ENCODE results near the gene TEPSIN.

DNA sequence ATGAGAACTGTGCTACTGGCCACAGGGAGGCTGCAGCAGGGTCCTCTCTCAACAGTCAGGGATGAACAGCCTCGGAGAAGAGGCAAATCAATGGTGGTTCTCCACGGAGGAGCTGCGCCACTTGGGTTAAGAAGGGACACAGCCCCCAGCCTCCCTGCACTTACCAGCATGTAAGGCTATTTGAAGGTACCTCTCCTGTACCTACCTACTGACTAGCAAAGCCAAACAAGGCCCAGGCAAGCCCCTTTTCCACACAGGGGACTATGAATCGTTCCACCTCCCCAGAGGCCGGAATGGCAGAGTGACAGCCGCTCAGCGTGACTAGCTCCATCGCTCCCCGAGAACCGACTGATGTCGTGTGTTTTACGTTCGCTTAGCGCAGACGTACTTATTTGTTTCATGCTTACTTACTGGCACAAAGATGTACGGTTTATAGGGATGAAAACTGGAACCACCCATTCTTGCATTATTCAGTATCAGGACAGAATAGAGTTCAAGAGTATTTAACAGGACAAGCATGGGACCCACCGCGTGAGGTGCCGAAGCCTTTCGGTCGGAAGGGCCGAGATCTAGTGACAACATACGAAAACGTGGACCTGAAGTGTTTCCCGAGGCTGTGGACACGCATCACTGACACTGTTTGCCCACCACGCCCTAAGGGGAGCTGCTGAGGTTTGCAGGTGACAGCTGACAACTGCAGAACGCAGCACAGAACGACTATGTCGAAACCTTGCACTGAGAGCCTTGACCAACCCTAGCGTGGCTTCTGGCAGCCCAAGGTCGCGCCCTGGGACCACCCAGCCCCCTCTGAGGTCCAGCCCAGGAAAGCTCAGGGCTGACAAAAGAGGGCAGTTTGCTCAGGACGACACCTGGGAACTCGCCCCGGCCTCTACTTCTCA, 1.0 kb downstream of the TEPSIN start:
- TF ChIP-seq, protein P1, sequence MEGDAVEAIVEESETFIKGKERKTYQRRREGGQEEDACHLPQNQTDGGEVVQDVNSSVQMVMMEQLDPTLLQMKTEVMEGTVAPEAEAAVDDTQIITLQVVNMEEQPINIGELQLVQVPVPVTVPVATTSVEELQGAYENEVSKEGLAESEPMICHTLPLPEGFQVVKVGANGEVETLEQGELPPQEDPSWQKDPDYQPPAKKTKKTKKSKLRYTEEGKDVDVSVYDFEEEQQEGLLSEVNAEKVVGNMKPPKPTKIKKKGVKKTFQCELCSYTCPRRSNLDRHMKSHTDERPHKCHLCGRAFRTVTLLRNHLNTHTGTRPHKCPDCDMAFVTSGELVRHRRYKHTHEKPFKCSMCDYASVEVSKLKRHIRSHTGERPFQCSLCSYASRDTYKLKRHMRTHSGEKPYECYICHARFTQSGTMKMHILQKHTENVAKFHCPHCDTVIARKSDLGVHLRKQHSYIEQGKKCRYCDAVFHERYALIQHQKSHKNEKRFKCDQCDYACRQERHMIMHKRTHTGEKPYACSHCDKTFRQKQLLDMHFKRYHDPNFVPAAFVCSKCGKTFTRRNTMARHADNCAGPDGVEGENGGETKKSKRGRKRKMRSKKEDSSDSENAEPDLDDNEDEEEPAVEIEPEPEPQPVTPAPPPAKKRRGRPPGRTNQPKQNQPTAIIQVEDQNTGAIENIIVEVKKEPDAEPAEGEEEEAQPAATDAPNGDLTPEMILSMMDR (IDR thresholded peaks at IDR 0.05; ENCODE audit: borderline replicate concordance, extremely low read depth, low read length, poor library complexity, severe bottlenecking) = no peak
- TF ChIP-seq EZH2 (IDR thresholded peaks at IDR 0.05; ENCODE audit: borderline replicate concordance, low read depth, low read length, severe bottlenecking) = no peak

Data from DND-41 (cell line).